HG03097 (cell line): ENCODE measurements around the gene IQSEC1.

ENCODE experiments used
- ATAC-seq: cut with Tn5 transposase; IDR thresholded peaks from one replicate; pipeline ENCODE4 v1.9.1; 2021; ENCODE audit not compliant: unreplicated experiment, low FRiP score

The IQSEC1 gene

GRCh38 chr3:12902181-12902999 is 170.8 kb downstream of the IQSEC1 start:
- ATAC-seq, result no peak

- no peak for ATAC-seq
These were observed 171.6 kb downstream of the IQSEC1 start for GRCh38 chr3:12901623-12902045.

GRCh38 chr3:12900885-12901411 is 172.3 kb downstream of the IQSEC1 start:
- ATAC-seq, result no peak

- ATAC-seq, result no peak
These were observed 174.1 kb downstream of the IQSEC1 start for GRCh38 chr3:12898965-12899755.

GRCh38 chr3:12898290-12898964 is 174.8 kb downstream of the IQSEC1 start:
- no peak for ATAC-seq

- no peak for ATAC-seq
These were observed 175.6 kb downstream of the IQSEC1 start for GRCh38 chr3:12897381-12898289.

GRCh38 chr3:12896063-12896985 is 176.9 kb downstream of the IQSEC1 start:
- no peak for ATAC-seq

- no peak for ATAC-seq
These were observed 177.7 kb downstream of the IQSEC1 start for GRCh38 chr3:12895391-12896062.

- no peak for ATAC-seq
These were observed 178.6 kb downstream of the IQSEC1 start for GRCh38 chr3:12894629-12895028.

- ATAC-seq, result no peak
These were observed 179.4 kb downstream of the IQSEC1 start for GRCh38 chr3:12893852-12894251.

GRCh38 chr3:12893247-12893646 is 180.0 kb downstream of the IQSEC1 start:
- ATAC-seq, result no peak

- ATAC-seq, result no peak
These were observed 180.4 kb downstream of the IQSEC1 start for GRCh38 chr3:12892840-12893189.

- no peak for ATAC-seq
These were observed 181.0 kb downstream of the IQSEC1 start for GRCh38 chr3:12891985-12892839.

GRCh38 chr3:12891391-12891984 is 181.7 kb downstream of the IQSEC1 start:
- no peak for ATAC-seq

GRCh38 chr3:12890610-12891390 is 182.4 kb downstream of the IQSEC1 start:
- ATAC-seq, result no peak

GRCh38 chr3:12886736-12887135 is 186.5 kb downstream of the IQSEC1 start:
- ATAC-seq, result no peak
